HG03060 (cell line): ENCODE results near the gene BRD9.
"Not testable (repeated sequence)": the region's sequence is repeated elsewhere in the genome, so short reads cannot be mapped to it uniquely, and the experiment has no call there.

Experiments
- ATAC-seq: cut with Tn5 transposase; IDR thresholded peaks from one replicate; pipeline ENCODE4 v1.9.1; 2021; ENCODE audit warnings: low read depth, moderate number of reproducible peaks; ENCODE audit not compliant: unreplicated experiment

Gene BRD9

GRCh38 chr5:861442-862366 is 30.9 kb downstream of the BRD9 start:
- no peak for ATAC-seq

GRCh38 chr5:860506-861150 is 32.0 kb downstream of the BRD9 start:
- no peak for ATAC-seq

- no peak for ATAC-seq
These were observed 32.8 kb downstream of the BRD9 start for GRCh38 chr5:859798-860296.

GRCh38 chr5:859391-859790 is 33.2 kb downstream of the BRD9 start:
- no peak for ATAC-seq

GRCh38 chr5:858726-859125 is 33.9 kb downstream of the BRD9 start:
- ATAC-seq = no peak

- ATAC-seq = no peak
These were observed 35.8 kb downstream of the BRD9 start for GRCh38 chr5:856531-857425.

GRCh38 chr5:855771-856530 is 36.6 kb downstream of the BRD9 start:
- no peak for ATAC-seq

- no peak for ATAC-seq
These were observed 37.4 kb downstream of the BRD9 start for GRCh38 chr5:854966-855743.

GRCh38 chr5:854217-854616 is 38.4 kb downstream of the BRD9 start:
- no peak for ATAC-seq

GRCh38 chr5:853416-854090 is 39.0 kb downstream of the BRD9 start:
- not testable (repeated sequence) for ATAC-seq

GRCh38 chr5:852431-853401 is 39.9 kb downstream of the BRD9 start:
- no peak for ATAC-seq

- no peak for ATAC-seq
These were observed 40.6 kb downstream of the BRD9 start for GRCh38 chr5:852018-852417.

- no peak for ATAC-seq
These were observed 41.0 kb downstream of the BRD9 start for GRCh38 chr5:851553-851952.

- ATAC-seq = no peak
These were observed 41.5 kb downstream of the BRD9 start for GRCh38 chr5:851076-851475.

GRCh38 chr5:850511-851006 is 42.0 kb downstream of the BRD9 start, which contains the start of gene ZDHHC11:
ZDHHC11 (minus strand) TSS chr5:850986; CDS start chr5:850602, 384 bp downstream.
- no peak for ATAC-seq

- no peak for ATAC-seq
These were observed 42.8 kb downstream of the BRD9 start for GRCh38 chr5:849651-850301.

GRCh38 chr5:848671-849111 is 43.9 kb downstream of the BRD9 start:
- no peak for ATAC-seq
